ENCODE results near the gene KRTAP5-9.

GRCh38 chr11:71507102-71507501, 41.1 kb upstream of the KRTAP5-9 start:
- no peak for TF ChIP-seq CTCF (IDR thresholded peaks at IDR 0.05)
- TF ChIP-seq ZFX (IDR thresholded peaks at IDR 0.05; ENCODE audit: borderline replicate concordance): no peak

All from 22Rv1 (cell line).